Measurements from ENCODE around the gene SEC61B. TPM values are rescaled to one million over a fixed set of nuclear protein-coding genes. Genes with fewer than 3 reads are reported as not detected.
A peak's percentile ranks its signal among the peaks of the same experiment; 100 is the strongest.

The SEC61B gene
- total and polyA plus RNA-seq, 9 of the 15 experiments (the other 6 are each of a cell fraction or from before 2014, with no cell fraction given), result 57.8 to 262 (median 172) TPM

DNA sequence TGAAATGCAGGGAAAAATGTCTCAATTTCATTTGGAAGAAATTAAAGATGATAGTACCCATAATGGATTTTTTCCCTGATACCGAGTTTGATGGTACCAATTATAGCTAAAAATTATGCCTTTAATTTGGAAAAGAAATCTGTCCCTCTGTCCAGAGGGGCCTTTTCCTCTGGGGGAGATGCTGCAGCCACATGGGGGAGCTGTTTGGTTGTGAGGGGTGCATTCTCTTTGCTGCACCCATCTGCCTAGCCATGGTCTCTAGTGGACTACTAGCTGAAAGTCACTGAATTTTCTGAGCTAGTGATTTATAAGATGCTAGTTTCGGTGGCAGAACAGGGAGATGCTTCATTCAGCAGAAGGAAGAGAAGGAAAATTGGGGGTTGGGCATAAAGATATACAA lies 9.6 kb downstream of the SEC61B start (continued):
- no peak for TF ChIP-seq RBM25 (IDR thresholded peaks at IDR 0.05; ENCODE audit: low read depth, low read length, severe bottlenecking)
- no peak for TF ChIP-seq YBX1 (IDR thresholded peaks at IDR 0.05)
- TF ChIP-seq ZNF217 (CRISPR knock-in tag; IDR thresholded peaks at IDR 0.05), result no peak
- TF ChIP-seq ZZZ3 (IDR thresholded peaks at IDR 0.05), result no peak
- TF ChIP-seq, protein P1, sequence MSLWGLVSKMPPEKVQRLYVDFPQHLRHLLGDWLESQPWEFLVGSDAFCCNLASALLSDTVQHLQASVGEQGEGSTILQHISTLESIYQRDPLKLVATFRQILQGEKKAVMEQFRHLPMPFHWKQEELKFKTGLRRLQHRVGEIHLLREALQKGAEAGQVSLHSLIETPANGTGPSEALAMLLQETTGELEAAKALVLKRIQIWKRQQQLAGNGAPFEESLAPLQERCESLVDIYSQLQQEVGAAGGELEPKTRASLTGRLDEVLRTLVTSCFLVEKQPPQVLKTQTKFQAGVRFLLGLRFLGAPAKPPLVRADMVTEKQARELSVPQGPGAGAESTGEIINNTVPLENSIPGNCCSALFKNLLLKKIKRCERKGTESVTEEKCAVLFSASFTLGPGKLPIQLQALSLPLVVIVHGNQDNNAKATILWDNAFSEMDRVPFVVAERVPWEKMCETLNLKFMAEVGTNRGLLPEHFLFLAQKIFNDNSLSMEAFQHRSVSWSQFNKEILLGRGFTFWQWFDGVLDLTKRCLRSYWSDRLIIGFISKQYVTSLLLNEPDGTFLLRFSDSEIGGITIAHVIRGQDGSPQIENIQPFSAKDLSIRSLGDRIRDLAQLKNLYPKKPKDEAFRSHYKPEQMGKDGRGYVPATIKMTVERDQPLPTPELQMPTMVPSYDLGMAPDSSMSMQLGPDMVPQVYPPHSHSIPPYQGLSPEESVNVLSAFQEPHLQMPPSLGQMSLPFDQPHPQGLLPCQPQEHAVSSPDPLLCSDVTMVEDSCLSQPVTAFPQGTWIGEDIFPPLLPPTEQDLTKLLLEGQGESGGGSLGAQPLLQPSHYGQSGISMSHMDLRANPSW (CRISPR knock-in tag; IDR thresholded peaks at IDR 0.05), result no peak
- TF ChIP-seq, protein P2, sequence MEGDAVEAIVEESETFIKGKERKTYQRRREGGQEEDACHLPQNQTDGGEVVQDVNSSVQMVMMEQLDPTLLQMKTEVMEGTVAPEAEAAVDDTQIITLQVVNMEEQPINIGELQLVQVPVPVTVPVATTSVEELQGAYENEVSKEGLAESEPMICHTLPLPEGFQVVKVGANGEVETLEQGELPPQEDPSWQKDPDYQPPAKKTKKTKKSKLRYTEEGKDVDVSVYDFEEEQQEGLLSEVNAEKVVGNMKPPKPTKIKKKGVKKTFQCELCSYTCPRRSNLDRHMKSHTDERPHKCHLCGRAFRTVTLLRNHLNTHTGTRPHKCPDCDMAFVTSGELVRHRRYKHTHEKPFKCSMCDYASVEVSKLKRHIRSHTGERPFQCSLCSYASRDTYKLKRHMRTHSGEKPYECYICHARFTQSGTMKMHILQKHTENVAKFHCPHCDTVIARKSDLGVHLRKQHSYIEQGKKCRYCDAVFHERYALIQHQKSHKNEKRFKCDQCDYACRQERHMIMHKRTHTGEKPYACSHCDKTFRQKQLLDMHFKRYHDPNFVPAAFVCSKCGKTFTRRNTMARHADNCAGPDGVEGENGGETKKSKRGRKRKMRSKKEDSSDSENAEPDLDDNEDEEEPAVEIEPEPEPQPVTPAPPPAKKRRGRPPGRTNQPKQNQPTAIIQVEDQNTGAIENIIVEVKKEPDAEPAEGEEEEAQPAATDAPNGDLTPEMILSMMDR (IDR thresholded peaks at IDR 0.05 in 2 of 3, conservative IDR thresholded peaks at IDR 0.05 in 1 of 3; ENCODE audit: insufficient read depth in 2 of 3, low read depth in 1 of 3, low read length in 3 of 3), result peak; percentile 65 to 80 (median 74)
- TF ChIP-seq, protein P3, sequence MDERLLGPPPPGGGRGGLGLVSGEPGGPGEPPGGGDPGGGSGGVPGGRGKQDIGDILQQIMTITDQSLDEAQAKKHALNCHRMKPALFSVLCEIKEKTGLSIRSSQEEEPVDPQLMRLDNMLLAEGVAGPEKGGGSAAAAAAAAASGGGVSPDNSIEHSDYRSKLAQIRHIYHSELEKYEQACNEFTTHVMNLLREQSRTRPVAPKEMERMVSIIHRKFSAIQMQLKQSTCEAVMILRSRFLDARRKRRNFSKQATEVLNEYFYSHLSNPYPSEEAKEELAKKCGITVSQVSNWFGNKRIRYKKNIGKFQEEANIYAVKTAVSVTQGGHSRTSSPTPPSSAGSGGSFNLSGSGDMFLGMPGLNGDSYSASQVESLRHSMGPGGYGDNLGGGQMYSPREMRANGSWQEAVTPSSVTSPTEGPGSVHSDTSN (CRISPR knock-in tag; IDR thresholded peaks at IDR 0.05; ENCODE audit: low read depth), result no peak
- TF ChIP-seq, protein P3 (tag; conservative IDR thresholded peaks at IDR 0.05; ENCODE audit: low read depth), result no peak
- 0 out of 2 replicates have a peak, but pooled peaks have one; percentile 5 for TF ChIP-seq NCOR1 (IDR thresholded peaks at IDR 0.05)
- no peak for TF ChIP-seq RAD51 (IDR thresholded peaks at IDR 0.05; ENCODE audit: borderline replicate concordance, low read depth)
- no peak for TF ChIP-seq NR2F6 (CRISPR knock-in tag; IDR thresholded peaks at IDR 0.05)
- no peak for TF ChIP-seq RBM15 (IDR thresholded peaks at IDR 0.05; ENCODE audit: insufficient read depth, low read length)
- TF ChIP-seq, protein P4, sequence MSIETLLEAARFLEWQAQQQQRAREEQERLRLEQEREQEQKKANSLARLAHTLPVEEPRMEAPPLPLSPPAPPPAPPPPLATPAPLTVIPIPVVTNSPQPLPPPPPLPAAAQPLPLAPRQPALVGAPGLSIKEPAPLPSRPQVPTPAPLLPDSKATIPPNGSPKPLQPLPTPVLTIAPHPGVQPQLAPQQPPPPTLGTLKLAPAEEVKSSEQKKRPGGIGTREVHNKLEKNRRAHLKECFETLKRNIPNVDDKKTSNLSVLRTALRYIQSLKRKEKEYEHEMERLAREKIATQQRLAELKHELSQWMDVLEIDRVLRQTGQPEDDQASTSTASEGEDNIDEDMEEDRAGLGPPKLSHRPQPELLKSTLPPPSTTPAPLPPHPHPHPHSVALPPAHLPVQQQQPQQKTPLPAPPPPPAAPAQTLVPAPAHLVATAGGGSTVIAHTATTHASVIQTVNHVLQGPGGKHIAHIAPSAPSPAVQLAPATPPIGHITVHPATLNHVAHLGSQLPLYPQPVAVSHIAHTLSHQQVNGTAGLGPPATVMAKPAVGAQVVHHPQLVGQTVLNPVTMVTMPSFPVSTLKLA (conservative IDR thresholded peaks at IDR 0.05), result no peak
- no peak for TF ChIP-seq BRCA1 (IDR thresholded peaks at IDR 0.05)
- TF ChIP-seq BRCA1 (CRISPR knock-in tag; IDR thresholded peaks at IDR 0.05), result no peak
- TF ChIP-seq RAD21 (CRISPR knock-in tag; conservative IDR thresholded peaks at IDR 0.05 in 1 of 2, IDR thresholded peaks at IDR 0.05 in 1 of 2), result peak in 1 of 2 experiments; percentile 49; a peak in 3 of 4 replicates
- TF ChIP-seq HIVEP1 (CRISPR knock-in tag; IDR thresholded peaks at IDR 0.05), result no peak
- TF ChIP-seq ZNF583 (CRISPR knock-in tag; IDR thresholded peaks at IDR 0.05), result no peak
- TF ChIP-seq RHOXF2B (CRISPR knock-in tag; conservative IDR thresholded peaks at IDR 0.05), result no peak
- no peak for TF ChIP-seq DDX20 (tag; IDR thresholded peaks at IDR 0.05; ENCODE audit: low read depth)
- no peak for TF ChIP-seq NR4A1 (CRISPR knock-in tag; IDR thresholded peaks at IDR 0.05)
- no peak for TF ChIP-seq NR4A1 (tag; IDR thresholded peaks at IDR 0.05)
